Suppressor macrophage treated with lipopolysaccharide for 4 hours (primary cell): ENCODE data around the gene CADM1.

Experiments
- DNase-seq: peaks from one replicate; pipeline ENCODE4 v3.0.0-alpha.2; 2020

CADM1 gene

GRCh38 chr11:115515647-115516395 lies 11.6 kb upstream of the CADM1 start:
- no peak for DNase-seq

- no peak for DNase-seq
These were observed 2.9 kb upstream of the CADM1 start for GRCh38 chr11:115506954-115507675.

- DNase-seq = no peak
These were observed 960 bp upstream of the CADM1 start for GRCh38 chr11:115505175-115505574.

- DNase-seq = no peak
These were observed 334 bp downstream of the CADM1 start for GRCh38 chr11:115503886-115504275.

- DNase-seq = peak; percentile 58
These were observed 931 bp downstream of the CADM1 start for GRCh38 chr11:115503083-115503885.

- no peak for DNase-seq
These were observed 1.6 kb downstream of the CADM1 start for GRCh38 chr11:115502636-115503082.

GRCh38 chr11:115501893-115502589 lies 2.2 kb downstream of the CADM1 start:
- DNase-seq = no peak

GRCh38 chr11:115501502-115501892 lies 2.7 kb downstream of the CADM1 start:
- no peak for DNase-seq

- peak; percentile 34 for DNase-seq
These were observed 3.4 kb downstream of the CADM1 start for GRCh38 chr11:115500547-115501501.

GRCh38 chr11:115499891-115500290 lies 4.3 kb downstream of the CADM1 start:
- DNase-seq = no peak

GRCh38 chr11:115499241-115499799 lies 4.9 kb downstream of the CADM1 start:
- no peak for DNase-seq

GRCh38 chr11:115498354-115498753 lies 5.9 kb downstream of the CADM1 start:
- DNase-seq = no peak

GRCh38 chr11:115497303-115497702 lies 6.9 kb downstream of the CADM1 start:
- DNase-seq = no peak

- DNase-seq = no peak
These were observed 7.3 kb downstream of the CADM1 start for GRCh38 chr11:115496892-115497291.

GRCh38 chr11:115493905-115494304 lies 10.3 kb downstream of the CADM1 start:
- DNase-seq = no peak

- no peak for DNase-seq
These were observed 10.7 kb downstream of the CADM1 start for GRCh38 chr11:115493488-115493887.

GRCh38 chr11:115489466-115489865 lies 14.7 kb downstream of the CADM1 start:
- no peak for DNase-seq

- no peak for DNase-seq
These were observed 15.3 kb downstream of the CADM1 start for GRCh38 chr11:115488945-115489344.

GRCh38 chr11:115481528-115481927 lies 22.7 kb downstream of the CADM1 start:
- DNase-seq = no peak

GRCh38 chr11:115480611-115481010 lies 23.6 kb downstream of the CADM1 start:
- DNase-seq = no peak

- DNase-seq = no peak
These were observed 26.8 kb downstream of the CADM1 start for GRCh38 chr11:115477410-115477809.
